Measurements from ENCODE around the gene ETV6. TPM values are rescaled to one million over a fixed set of nuclear protein-coding genes. Genes with fewer than 3 reads are reported as not detected.
A peak's percentile ranks its signal among the peaks of the same experiment; 100 is the strongest.

ETV6 gene
- total and polyA plus RNA-seq, 2 of the 8 experiments (the other 6 are each of a cell fraction or from before 2014, with no cell fraction given) = 5.5 to 23.9 TPM

GRCh38 chr12:11820476-11820875, 171.0 kb downstream of the ETV6 start:
- no peak overlapping the region for H2BK20ac ChIP-seq (ENCODE audit: low read length)
- TF ChIP-seq, protein P1, sequence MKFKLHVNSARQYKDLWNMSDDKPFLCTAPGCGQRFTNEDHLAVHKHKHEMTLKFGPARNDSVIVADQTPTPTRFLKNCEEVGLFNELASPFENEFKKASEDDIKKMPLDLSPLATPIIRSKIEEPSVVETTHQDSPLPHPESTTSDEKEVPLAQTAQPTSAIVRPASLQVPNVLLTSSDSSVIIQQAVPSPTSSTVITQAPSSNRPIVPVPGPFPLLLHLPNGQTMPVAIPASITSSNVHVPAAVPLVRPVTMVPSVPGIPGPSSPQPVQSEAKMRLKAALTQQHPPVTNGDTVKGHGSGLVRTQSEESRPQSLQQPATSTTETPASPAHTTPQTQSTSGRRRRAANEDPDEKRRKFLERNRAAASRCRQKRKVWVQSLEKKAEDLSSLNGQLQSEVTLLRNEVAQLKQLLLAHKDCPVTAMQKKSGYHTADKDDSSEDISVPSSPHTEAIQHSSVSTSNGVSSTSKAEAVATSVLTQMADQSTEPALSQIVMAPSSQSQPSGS (IDR thresholded peaks at IDR 0.05; ENCODE audit: low read length) = no peak
- no peak for TF ChIP-seq SUZ12 (IDR thresholded peaks at IDR 0.05; ENCODE audit: low read length)
- no peak for TF ChIP-seq POLR2A (IDR thresholded peaks at IDR 0.05; ENCODE audit: control extremely low read depth in 1 of 2, low read depth in 2 of 2, low read length in 2 of 2)
- no peak for TF ChIP-seq SP1 (IDR thresholded peaks at IDR 0.05; ENCODE audit: low read depth, low read length)
- TF ChIP-seq ZNF274 (IDR thresholded peaks at IDR 0.05; ENCODE audit: borderline replicate concordance, extremely low read depth, low read length) = no peak
- no peak for TF ChIP-seq ATF3 (IDR thresholded peaks at IDR 0.05; ENCODE audit: insufficient read depth, low read depth, low read length)
- TF ChIP-seq CBX5 (IDR thresholded peaks at IDR 0.05; ENCODE audit: low read depth, low read length) = no peak
- no peak for TF ChIP-seq POLR2AphosphoS5 (IDR thresholded peaks at IDR 0.05; ENCODE audit: low read depth, low read length)
- no peak for TF ChIP-seq RXRA (IDR thresholded peaks at IDR 0.05; ENCODE audit: insufficient read depth, low read depth, low read length)
- TF ChIP-seq HDAC2 (IDR thresholded peaks at IDR 0.05; ENCODE audit: borderline replicate concordance in 1 of 2, low read depth in 2 of 2, low read length in 2 of 2) = no peak
- H3K27me3 ChIP-seq (replicated peaks in 1 of 4; ENCODE audit: control insufficient read depth in 3 of 4, extremely low read depth in 1 of 4, insufficient read depth in 3 of 4, low read length in 3 of 4) = no peaks in the 10 kb centered on the region
- H3K9me3 ChIP-seq (ENCODE audit: insufficient read depth in 2 of 2, low read depth in 1 of 2, low read length in 1 of 2) = no peaks in the 10 kb centered on the region
- peak overlapping the region; percentile 12; the same call in 1 of the 2 replicates for H2BK12ac ChIP-seq (ENCODE audit: low read depth, low read length)
- H4K20me1 ChIP-seq (replicated peaks in 1 of 2; ENCODE audit: control insufficient read depth in 1 of 2, insufficient read depth in 2 of 2, low read length in 2 of 2) = no peaks in the 10 kb centered on the region
- no peak overlapping the region for H4K5ac ChIP-seq (ENCODE audit: insufficient read length, low read depth, low read length)
- peaks cover under 1 to 11% (median 5%) of the 10 kb centered on the region in 4 experiments for H3K4me1 ChIP-seq (replicated peaks in 1 of 4; ENCODE audit: control insufficient read depth in 3 of 4, insufficient read depth in 4 of 4, low read length in 3 of 4)
- H3K56ac ChIP-seq (replicated peaks; ENCODE audit: insufficient read length, low read depth, low read length) = no peak overlapping the region
- no peak overlapping the region for H3K4ac ChIP-seq (replicated peaks; ENCODE audit: insufficient read length, low read depth, low read length)
- H3K14ac ChIP-seq (ENCODE audit: insufficient read length) = no peak overlapping the region
- peaks cover 2% of the 10 kb centered on the region; the same call in 1 of the 2 replicates for H3K79me1 ChIP-seq (ENCODE audit: low read depth, low read length)
- H2AFZ ChIP-seq (ENCODE audit: low read length) = no peak overlapping the region
- no peak overlapping the region for H2BK120ac ChIP-seq (replicated peaks; ENCODE audit: low read depth, low read length)
- H4K8ac ChIP-seq (ENCODE audit: extremely low read depth, insufficient read depth, low read length) = no peak overlapping the region
- H3K4me3 ChIP-seq (ENCODE audit: extremely low read depth in 1 of 4, insufficient read depth in 2 of 4, low read depth in 3 of 4, low read length in 4 of 4) = no peak overlapping the region
- DNase-seq (ENCODE audit: low read depth in 1 of 2, low spot score in 2 of 2) (no peak), FAIRE-seq (no peak)
- 90 to 100% methylated on average over 1 to 3 of the region's 3 CpGs for WGBS, 2 experiments (ENCODE audit: extremely low coverage in 1 of 2, insufficient coverage in 1 of 2, insufficient read length in 1 of 2, insufficient replicate concordance in 2 of 2, low coverage in 1 of 2, low lambda C conversion rate in 2 of 2, missing lambda C conversion rate in 1 of 2)
- H4K91ac ChIP-seq (replicated peaks; ENCODE audit: insufficient read length, low read length) = no peak overlapping the region
- H3K4me2 ChIP-seq (ENCODE audit: insufficient read depth in 1 of 2, low read depth in 2 of 2, low read length in 2 of 2) = no peak overlapping the region
- no peak overlapping the region for H2BK5ac ChIP-seq (ENCODE audit: low read depth, low read length)
- H3K18ac ChIP-seq (ENCODE audit: extremely low read depth, low read length) = no peak overlapping the region
- H3K9ac ChIP-seq (replicated peaks in 1 of 4; ENCODE audit: extremely low read depth in 1 of 4, low read depth in 3 of 4, low read length in 3 of 4) = no peak overlapping the region
- no peak overlapping the region; the same call in 1 of the 2 replicates for H2AK5ac ChIP-seq (ENCODE audit: low read depth, low read length)
- no peak overlapping the region for H3K23ac ChIP-seq (ENCODE audit: insufficient read length)
- ChIA-PET POLR2A (ENCODE audit: partially characterized antibody) (interaction anchor here (1.1 kb wide), 1 partner anchor 198 kb away, joined by 4 read pairs; no protein-coding TSS in a partner anchor), CTCF (ENCODE audit: partially characterized antibody) (interaction anchor here (1.7 kb wide), 1 partner anchor 10 kb away, joined by 5 read pairs; no protein-coding TSS in a partner anchor)
- H3K36me3 ChIP-seq (ENCODE audit: control insufficient read depth in 2 of 4, insufficient read depth in 4 of 4, low read length in 3 of 4) = no peaks in the 10 kb centered on the region
- no peak overlapping the region for H2BK15ac ChIP-seq (ENCODE audit: low read length)
- no peaks in the 10 kb centered on the region for H3K79me2 ChIP-seq (ENCODE audit: control insufficient read depth in 1 of 2, insufficient read depth in 2 of 2, low read length in 2 of 2)
- H3K23me2 ChIP-seq (ENCODE audit: low read depth, low read length) = no peaks in the 10 kb centered on the region
- no peak overlapping the region for H3K27ac ChIP-seq (ENCODE audit: low read depth, low read length)

Data from H1 (cell line).